NCI-H1436 treated with DMSO at 0.1 percent for 48 hours (cell line): Measurements from ENCODE around the gene TCL1B.
"Not testable (repeated sequence)": the region's sequence is repeated elsewhere in the genome, so short reads cannot be mapped to it uniquely, and the experiment has no call there.

Source experiments
- DNase-seq: peaks from one replicate; lab custom pipeline; 2025; lab: John Stamatoyannopoulos, UW

The TCL1B gene

GRCh38 chr14:95703341-95703740 lies 17.1 kb downstream of the TCL1B start:
- no peak for DNase-seq

- no peak for DNase-seq
Observed at GRCh38 chr14:95703805-95704204, 17.6 kb downstream of the TCL1B start.

GRCh38 chr14:95705518-95705917 lies 19.3 kb downstream of the TCL1B start:
- DNase-seq = no peak

GRCh38 chr14:95707327-95707726 lies 21.1 kb downstream of the TCL1B start:
- DNase-seq = no peak

- DNase-seq = no peak
Observed at GRCh38 chr14:95710106-95710505, 23.9 kb downstream of the TCL1B start.

- DNase-seq = no peak
Observed at GRCh38 chr14:95711476-95712176, 25.4 kb downstream of the TCL1B start.

- no peak for DNase-seq
Observed at GRCh38 chr14:95712398-95712797, 26.2 kb downstream of the TCL1B start.

GRCh38 chr14:95713596-95714371 lies 27.6 kb downstream of the TCL1B start, which contains the start of gene TCL1A:
TCL1A (minus strand) TSS chr14:95714125; CDS start chr14:95714066, 59 bp downstream.
- DNase-seq = no peak

- DNase-seq = no peak
Observed at GRCh38 chr14:95722525-95723190, 36.4 kb downstream of the TCL1B start.

GRCh38 chr14:95725685-95726336 lies 39.6 kb downstream of the TCL1B start:
- DNase-seq = no peak

GRCh38 chr14:95727056-95727700 lies 41.0 kb downstream of the TCL1B start:
- DNase-seq = no peak

GRCh38 chr14:95729402-95730028 lies 43.3 kb downstream of the TCL1B start:
- not testable (repeated sequence) for DNase-seq

GRCh38 chr14:95730126-95730525 lies 43.9 kb downstream of the TCL1B start:
- no peak for DNase-seq

GRCh38 chr14:95733212-95733611 lies 47.0 kb downstream of the TCL1B start:
- no peak for DNase-seq

GRCh38 chr14:95739356-95739755 lies 53.1 kb downstream of the TCL1B start:
- DNase-seq = no peak

GRCh38 chr14:95741038-95741490 lies 54.8 kb downstream of the TCL1B start:
- DNase-seq = peak; percentile 82

GRCh38 chr14:95741781-95742180 lies 55.6 kb downstream of the TCL1B start:
- DNase-seq = no peak
